ENCODE measurements around the gene ANKRD36C.
"Not testable (repeated sequence)": the region's sequence is repeated elsewhere in the genome, so short reads cannot be mapped to it uniquely, and the experiment has no call there.

The ANKRD36C gene

DNA sequence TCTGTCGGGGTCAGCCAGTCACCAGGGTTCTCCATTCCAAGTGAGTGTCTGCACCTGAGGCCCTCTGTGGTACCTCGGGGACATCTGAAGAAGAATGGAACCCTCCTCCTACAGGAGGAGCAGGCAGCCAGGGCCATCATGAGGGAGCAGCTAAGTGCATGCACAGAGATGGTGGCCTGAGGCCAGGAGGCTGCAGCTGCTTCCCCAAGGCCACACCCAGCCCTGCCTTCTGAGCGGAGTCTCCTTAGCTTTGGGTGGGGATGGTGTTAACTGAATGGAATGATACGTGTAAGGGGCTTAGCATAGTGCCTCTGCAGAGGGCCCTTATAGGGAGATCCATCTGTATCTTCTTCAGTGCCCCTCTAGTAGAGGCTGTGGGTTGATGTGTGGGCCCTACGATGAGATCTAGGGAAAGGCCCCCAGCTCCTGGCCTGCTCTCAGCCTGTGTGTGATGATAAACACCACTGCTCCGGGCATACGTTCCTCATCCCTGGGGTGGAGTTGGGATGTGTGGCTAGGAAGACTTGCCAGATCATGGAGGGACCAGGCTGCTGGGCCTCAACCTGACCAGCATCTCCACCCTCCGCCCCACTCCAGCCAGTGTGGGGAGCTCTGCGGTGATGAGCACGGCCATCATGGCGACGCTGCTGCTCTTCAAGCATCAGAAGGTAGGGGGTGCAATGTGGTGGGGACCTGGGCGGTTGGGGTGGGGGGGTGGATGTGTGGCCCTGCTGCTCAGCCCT is 192.3 kb downstream of the ANKRD36C start:
- H3K36me3 Mint-ChIP-seq, H3K27ac Mint-ChIP-seq, H3K27me3 Mint-ChIP-seq, H3K4me1 Mint-ChIP-seq, DNase-seq, H3K4me3 Mint-ChIP-seq, CTCF ChIA-PET: not testable (repeated sequence)
- peaks cover 18% of the 10 kb centered on the region for H3K9me3 Mint-ChIP-seq

DNA sequence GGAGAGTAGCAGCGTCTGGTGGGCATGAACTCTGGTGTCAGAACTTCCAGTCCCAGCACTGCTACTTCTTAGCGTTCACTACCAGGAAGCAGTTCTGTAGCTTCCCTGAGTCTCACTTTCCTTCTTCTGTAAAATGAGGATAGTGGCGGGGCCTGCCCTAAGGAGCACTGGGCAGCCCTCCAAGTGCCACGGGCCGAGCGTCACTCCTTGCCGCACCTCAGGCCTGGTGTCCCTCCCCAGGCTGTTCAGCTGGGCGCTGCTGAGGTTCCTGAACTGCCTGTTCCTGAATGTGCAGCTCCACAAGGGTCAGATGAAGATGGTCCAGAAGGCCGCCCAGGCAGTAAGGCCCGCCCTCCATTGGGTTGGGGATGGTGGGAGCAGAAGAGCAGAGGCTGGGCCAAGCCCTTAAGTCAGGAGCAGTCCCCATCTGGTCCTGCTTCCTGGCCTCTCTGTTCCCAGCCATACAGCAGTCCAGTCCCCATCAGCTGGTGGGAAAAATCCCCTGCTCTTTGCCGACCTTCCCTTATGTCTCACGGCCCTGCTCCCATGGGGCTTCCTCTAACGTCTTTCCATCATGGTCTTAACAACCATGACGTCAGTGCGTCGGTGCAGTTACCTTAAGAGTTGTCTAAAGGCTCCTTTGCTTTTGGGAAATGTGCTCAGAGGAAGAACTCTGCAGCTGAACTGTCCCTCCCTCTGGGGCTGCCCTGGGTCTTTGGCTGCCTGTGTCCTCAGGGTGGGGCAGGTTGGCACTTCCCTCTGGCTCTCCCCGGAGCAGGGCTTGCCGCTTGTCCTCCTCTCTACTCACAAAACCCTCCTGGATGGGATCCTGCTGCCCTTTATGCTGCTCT is 195.2 kb downstream of the ANKRD36C start:
- CTCF ChIA-PET, H3K9me3 Mint-ChIP-seq, H3K27me3 Mint-ChIP-seq, H3K4me1 Mint-ChIP-seq, H3K4me3 Mint-ChIP-seq, H3K27ac Mint-ChIP-seq, H3K36me3 Mint-ChIP-seq, DNase-seq: not testable (repeated sequence)

DNA sequence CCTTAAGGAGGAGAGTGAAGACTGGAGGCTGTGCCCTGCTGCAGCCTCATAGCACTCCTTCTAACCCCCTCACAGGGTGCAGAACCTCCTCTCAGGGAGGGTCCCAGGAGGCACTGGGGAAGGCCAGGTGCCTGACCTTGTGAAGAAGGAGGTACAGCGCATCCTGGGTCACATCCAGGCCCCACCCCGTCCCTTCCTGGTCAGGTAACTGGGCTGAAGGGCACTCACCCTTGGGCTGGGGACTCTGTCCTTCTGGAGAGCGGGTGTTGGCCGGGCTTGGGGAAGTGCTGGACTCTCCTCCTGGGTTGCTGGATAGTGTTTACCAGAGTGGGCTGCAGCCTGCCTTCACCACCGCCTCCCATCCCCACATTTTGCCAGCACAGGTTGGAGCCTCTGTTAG is 197.7 kb downstream of the ANKRD36C start:
- DNase-seq, H3K27me3 Mint-ChIP-seq, H3K4me3 Mint-ChIP-seq: not testable (repeated sequence)

GRCh38 chr2:95790180-95790579 is 201.4 kb downstream of the ANKRD36C start:
- H3K36me3 Mint-ChIP-seq, H3K27me3 Mint-ChIP-seq, H3K4me3 Mint-ChIP-seq, DNase-seq, H3K4me1 Mint-ChIP-seq, H3K9me3 Mint-ChIP-seq, H3K27ac Mint-ChIP-seq, CTCF ChIA-PET: not testable (repeated sequence)

More for the DNA sequence above, 197.7 kb downstream of the ANKRD36C start:
- CTCF ChIA-PET, H3K4me1 Mint-ChIP-seq, H3K27ac Mint-ChIP-seq, H3K36me3 Mint-ChIP-seq, H3K9me3 Mint-ChIP-seq: not testable (repeated sequence)

GRCh38 chr2:95789385-95789784 is 202.2 kb downstream of the ANKRD36C start:
- DNase-seq, H3K4me1 Mint-ChIP-seq, H3K9me3 Mint-ChIP-seq, H3K27me3 Mint-ChIP-seq, CTCF ChIA-PET, H3K36me3 Mint-ChIP-seq, H3K27ac Mint-ChIP-seq, H3K4me3 Mint-ChIP-seq: not testable (repeated sequence)

GRCh38 chr2:95788642-95789041 is 203.0 kb downstream of the ANKRD36C start:
- CTCF ChIA-PET, H3K27ac Mint-ChIP-seq, H3K27me3 Mint-ChIP-seq, H3K36me3 Mint-ChIP-seq, H3K4me1 Mint-ChIP-seq, H3K9me3 Mint-ChIP-seq, DNase-seq, H3K4me3 Mint-ChIP-seq: not testable (repeated sequence)
